Skeletal muscle cell (primary cell): ENCODE data around the gene ID3.
A peak's percentile ranks its signal among the peaks of the same experiment; 100 is the strongest.
"Not testable (repeated sequence)": the region's sequence is repeated elsewhere in the genome, so short reads cannot be mapped to it uniquely, and the experiment has no call there.

Experiments
- DNase-seq: peaks from one replicate; pipeline ENCODE4 v3.0.0-alpha.2; 2010; ENCODE audit warnings: low read depth
- H3K4me3 ChIP-seq: 2 replicates; pipeline ENCODE4 v1.5.1; 2011; ENCODE audit warnings: low read depth, mild to moderate bottlenecking, control low read depth, low read length, moderate library complexity

The ID3 gene

GRCh38 chr1:23590058-23590783 is 30.9 kb upstream of the ID3 start:
- DNase-seq, result no peak
- no peak overlapping the region for H3K4me3 ChIP-seq

GRCh38 chr1:23589585-23589986 is 30.3 kb upstream of the ID3 start:
- DNase-seq, result no peak
- H3K4me3 ChIP-seq, result no peak overlapping the region

- DNase-seq, result no peak
- no peak overlapping the region for H3K4me3 ChIP-seq
These were observed 29.6 kb upstream of the ID3 start for GRCh38 chr1:23588749-23589548.

- DNase-seq, result peak; percentile 96
- no peak overlapping the region for H3K4me3 ChIP-seq
These were observed 26.2 kb upstream of the ID3 start for GRCh38 chr1:23585321-23586022.

GRCh38 chr1:23583727-23584126 is 24.4 kb upstream of the ID3 start:
- DNase-seq, H3K4me3 ChIP-seq: not testable (repeated sequence)

GRCh38 chr1:23582820-23583219 is 23.5 kb upstream of the ID3 start:
- no peak for DNase-seq
- no peak overlapping the region for H3K4me3 ChIP-seq

- no peak overlapping the region for H3K4me3 ChIP-seq
- DNase-seq, result peak; percentile 81
These were observed 21.9 kb upstream of the ID3 start for GRCh38 chr1:23581219-23581618.

GRCh38 chr1:23578997-23579363 is 19.7 kb upstream of the ID3 start:
- no peak overlapping the region for H3K4me3 ChIP-seq
- no peak for DNase-seq

- H3K4me3 ChIP-seq, result no peak overlapping the region
- no peak for DNase-seq
These were observed 19.2 kb upstream of the ID3 start for GRCh38 chr1:23578311-23578996.

- DNase-seq, result peak; percentile 76
- H3K4me3 ChIP-seq, result no peak overlapping the region
These were observed 18.0 kb upstream of the ID3 start for GRCh38 chr1:23577056-23578004.

GRCh38 chr1:23576338-23577055 is 17.2 kb upstream of the ID3 start:
- no peak for DNase-seq
- H3K4me3 ChIP-seq, result no peak overlapping the region

GRCh38 chr1:23575226-23575810 is 16.0 kb upstream of the ID3 start:
- H3K4me3 ChIP-seq, result no peak overlapping the region
- DNase-seq, result no peak

GRCh38 chr1:23574265-23574754 is 15.0 kb upstream of the ID3 start:
- H3K4me3 ChIP-seq, result no peak overlapping the region
- DNase-seq, result no peak

GRCh38 chr1:23573574-23574182 is 14.4 kb upstream of the ID3 start:
- DNase-seq, result no peak
- H3K4me3 ChIP-seq, result no peak overlapping the region

- DNase-seq, result no peak
- no peak overlapping the region for H3K4me3 ChIP-seq
These were observed 12.2 kb upstream of the ID3 start for GRCh38 chr1:23571465-23571864.

GRCh38 chr1:23570001-23570691 is 10.8 kb upstream of the ID3 start:
- no peak overlapping the region for H3K4me3 ChIP-seq
- no peak for DNase-seq
